ENCODE data around the gene HLA-E. TPM values are rescaled to one million over a fixed set of nuclear protein-coding genes. Genes with fewer than 3 reads are reported as not detected.
"Not testable (repeated sequence)": the region's sequence is repeated elsewhere in the genome, so short reads cannot be mapped to it uniquely, and the experiment has no call there.

The HLA-E gene
- polyA plus RNA-seq, 4 donors: 72.5 to 494 (median 229) TPM

GRCh38 chr6:30463651-30464618, 25.4 kb upstream of the HLA-E start:
- H3K4me1 ChIP-seq (ENCODE audit: control insufficient read depth in 3 of 3, insufficient read depth in 2 of 3, low read depth in 1 of 3, low read length in 2 of 3): peaks cover 0 to 6% (median 2%) of the 10 kb centered on the region in 3 donors
- peak overlapping the region in 1 of 3 donors; percentile 3 for H3K4me3 ChIP-seq (ENCODE audit: low read depth in 1 of 3, low read length in 3 of 3)
- H3K9me3 ChIP-seq (ENCODE audit: control insufficient read depth in 2 of 2, insufficient read depth in 1 of 2, low read depth in 1 of 2, low read length in 1 of 2): peaks cover 0 to 4% of the 10 kb centered on the region in 2 donors
- no peak for FAIRE-seq
- H3K27me3 ChIP-seq (ENCODE audit: control insufficient read depth in 3 of 3, insufficient read depth in 3 of 3, low read length in 3 of 3): peaks cover 4 to 77% (median 54%) of the 10 kb centered on the region in 3 donors
- no peaks in the 10 kb centered on the region for H3K36me3 ChIP-seq (ENCODE audit: control insufficient read depth in 3 of 3, insufficient read depth in 2 of 3, low read depth in 1 of 3, low read length in 3 of 3)
- H3K27ac ChIP-seq (ENCODE audit: low read depth in 1 of 3, low read length in 2 of 3): no peak overlapping the region
- 16 to 18% (median 18%) methylated on average over 59 to 64 of the region's 64 CpGs for WGBS, 3 donors
- DNase-seq: peak; percentile 25 to 44

GRCh38 chr6:30465595-30466306, 23.6 kb upstream of the HLA-E start:
- Histone ChIP-seq H3K4me1 (ENCODE audit: control insufficient read depth in 3 of 3, insufficient read depth in 2 of 3, low read depth in 1 of 3, low read length in 2 of 3) (peaks cover 0 to 6% (median 2%) of the 10 kb centered on the region in 3 donors), H3K27me3 (ENCODE audit: control insufficient read depth in 3 of 3, insufficient read depth in 3 of 3, low read length in 3 of 3) (peaks cover 4 to 78% (median 51%) of the 10 kb centered on the region in 3 donors), H3K36me3 (ENCODE audit: control insufficient read depth in 3 of 3, insufficient read depth in 2 of 3, low read depth in 1 of 3, low read length in 3 of 3) (no peaks in the 10 kb centered on the region), H3K27ac (ENCODE audit: low read depth in 1 of 3, low read length in 2 of 3) (no peak overlapping the region), H3K4me3 (ENCODE audit: low read depth in 1 of 3, low read length in 3 of 3) (peak overlapping the region in 1 of 3 donors; percentile 51), H3K9me3 (ENCODE audit: control insufficient read depth in 2 of 2, insufficient read depth in 1 of 2, low read depth in 1 of 2, low read length in 1 of 2) (peaks cover 0 to 4% of the 10 kb centered on the region in 2 donors)
- WGBS, 3 donors: 6 to 11% (median 7%) methylated on average over 13 of the region's 13 CpGs
- FAIRE-seq (no peak), DNase-seq (no peak)

- no peak for FAIRE-seq
- Histone ChIP-seq H3K27me3 (ENCODE audit: control insufficient read depth in 3 of 3, insufficient read depth in 3 of 3, low read length in 3 of 3) (peaks cover 0 to 36% (median 16%) of the 10 kb centered on the region in 3 donors), H3K4me1 (ENCODE audit: control insufficient read depth in 3 of 3, insufficient read depth in 2 of 3, low read depth in 1 of 3, low read length in 2 of 3) (peaks cover 0 to 2% (median 2%) of the 10 kb centered on the region in 3 donors), H3K36me3 (ENCODE audit: control insufficient read depth in 3 of 3, insufficient read depth in 2 of 3, low read depth in 1 of 3, low read length in 3 of 3) (no peaks in the 10 kb centered on the region), H3K4me3 (ENCODE audit: low read depth in 1 of 3, low read length in 3 of 3) (no peak overlapping the region), H3K27ac (ENCODE audit: low read depth in 1 of 3, low read length in 2 of 3) (no peak overlapping the region), H3K9me3 (ENCODE audit: control insufficient read depth in 2 of 2, insufficient read depth in 1 of 2, low read depth in 1 of 2, low read length in 1 of 2) (peaks cover 0 to 3% of the 10 kb centered on the region in 2 donors)
- DNase-seq: no peak
- WGBS, 3 donors: 83 to 94% (median 83%) methylated on average over 1 of the region's 1 CpG
These were observed 18.3 kb upstream of the HLA-E start for GRCh38 chr6:30470968-30471367.

GRCh38 chr6:30475116-30475515, 14.2 kb upstream of the HLA-E start:
- peaks cover 0 to 15% (median 0%) of the 10 kb centered on the region in 3 donors for H3K27me3 ChIP-seq (ENCODE audit: control insufficient read depth in 3 of 3, insufficient read depth in 3 of 3, low read length in 3 of 3)
- not testable (repeated sequence) for H3K4me1 ChIP-seq (ENCODE audit: control insufficient read depth in 3 of 3, insufficient read depth in 2 of 3, low read depth in 1 of 3, low read length in 2 of 3); FAIRE-seq; H3K4me3 ChIP-seq (ENCODE audit: low read depth in 1 of 3, low read length in 3 of 3); H3K27ac ChIP-seq (ENCODE audit: low read depth in 1 of 3, low read length in 2 of 3); H3K36me3 ChIP-seq (ENCODE audit: control insufficient read depth in 3 of 3, insufficient read depth in 2 of 3, low read depth in 1 of 3, low read length in 3 of 3); DNase-seq; H3K9me3 ChIP-seq (ENCODE audit: control insufficient read depth in 2 of 2, insufficient read depth in 1 of 2, low read depth in 1 of 2, low read length in 1 of 2)
- WGBS, 3 donors: 90 to 94% (median 94%) methylated on average over 10 to 20 of the region's 26 CpGs

- FAIRE-seq: no peak
- 8 to 10% (median 10%) methylated on average over 18 of the region's 18 CpGs for WGBS, 3 donors
- no peaks in the 10 kb centered on the region for H3K9me3 ChIP-seq (ENCODE audit: control insufficient read depth in 2 of 2, insufficient read depth in 1 of 2, low read depth in 1 of 2, low read length in 1 of 2)
- H3K4me3 ChIP-seq (ENCODE audit: low read depth in 1 of 3, low read length in 3 of 3): no peak overlapping the region
- H3K27ac ChIP-seq (ENCODE audit: low read depth in 1 of 3, low read length in 2 of 3): no peak overlapping the region
- H3K4me1 ChIP-seq (ENCODE audit: control insufficient read depth in 3 of 3, insufficient read depth in 2 of 3, low read depth in 1 of 3, low read length in 2 of 3): peaks cover 0 to 4% (median 0%) of the 10 kb centered on the region in 3 donors
- peaks cover 0 to 37% (median 16%) of the 10 kb centered on the region in 3 donors for H3K27me3 ChIP-seq (ENCODE audit: control insufficient read depth in 3 of 3, insufficient read depth in 3 of 3, low read length in 3 of 3)
- no peak for DNase-seq
- H3K36me3 ChIP-seq (ENCODE audit: control insufficient read depth in 3 of 3, insufficient read depth in 2 of 3, low read depth in 1 of 3, low read length in 3 of 3): no peaks in the 10 kb centered on the region
These were observed 8.7 kb upstream of the HLA-E start for GRCh38 chr6:30480536-30481156.

GRCh38 chr6:30481211-30481964, 7.9 kb upstream of the HLA-E start:
- FAIRE-seq: no peak
- WGBS, 3 donors: 6 to 10% (median 6%) methylated on average over 33 of the region's 33 CpGs
- H3K27me3 ChIP-seq (ENCODE audit: control insufficient read depth in 3 of 3, insufficient read depth in 3 of 3, low read length in 3 of 3): peaks cover 0 to 37% (median 16%) of the 10 kb centered on the region in 3 donors

GRCh38 chr6:30481965-30482644, 7.2 kb upstream of the HLA-E start:
- DNase-seq: peak; percentile 65 to 80
- H3K4me3 ChIP-seq (ENCODE audit: low read depth in 1 of 3, low read length in 3 of 3); H3K4me1 ChIP-seq (ENCODE audit: control insufficient read depth in 3 of 3, insufficient read depth in 2 of 3, low read depth in 1 of 3, low read length in 2 of 3); H3K36me3 ChIP-seq (ENCODE audit: control insufficient read depth in 3 of 3, insufficient read depth in 2 of 3, low read depth in 1 of 3, low read length in 3 of 3); FAIRE-seq; H3K9me3 ChIP-seq (ENCODE audit: control insufficient read depth in 2 of 2, insufficient read depth in 1 of 2, low read depth in 1 of 2, low read length in 1 of 2); H3K27ac ChIP-seq (ENCODE audit: low read depth in 1 of 3, low read length in 2 of 3): not testable (repeated sequence)
- 1 to 3% (median 2%) methylated on average over 19 of the region's 19 CpGs for WGBS, 3 donors
- peaks cover 0 to 35% (median 16%) of the 10 kb centered on the region in 3 donors for H3K27me3 ChIP-seq (ENCODE audit: control insufficient read depth in 3 of 3, insufficient read depth in 3 of 3, low read length in 3 of 3)

More at GRCh38 chr6:30481211-30481964, 7.9 kb upstream of the HLA-E start:
- peaks cover 0 to 4% (median 0%) of the 10 kb centered on the region in 3 donors for H3K4me1 ChIP-seq (ENCODE audit: control insufficient read depth in 3 of 3, insufficient read depth in 2 of 3, low read depth in 1 of 3, low read length in 2 of 3)
- DNase-seq: no peak
- no peaks in the 10 kb centered on the region for H3K36me3 ChIP-seq (ENCODE audit: control insufficient read depth in 3 of 3, insufficient read depth in 2 of 3, low read depth in 1 of 3, low read length in 3 of 3)
- H3K9me3 ChIP-seq (ENCODE audit: control insufficient read depth in 2 of 2, insufficient read depth in 1 of 2, low read depth in 1 of 2, low read length in 1 of 2): no peaks in the 10 kb centered on the region
- no peak overlapping the region for H3K4me3 ChIP-seq (ENCODE audit: low read depth in 1 of 3, low read length in 3 of 3)
- H3K27ac ChIP-seq (ENCODE audit: low read depth in 1 of 3, low read length in 2 of 3): no peak overlapping the region

All from small intestine (tissue), 7 donors.